Femur (tissue), 1 donor: Measurements from ENCODE around the gene ACTRT2.
A peak's percentile ranks its signal among the peaks of the same experiment; 100 is the strongest.

Experiments
- DNase-seq: peaks from one replicate; pipeline ENCODE4 v3.0.0-alpha.2; 2017

Gene ACTRT2

DNA sequence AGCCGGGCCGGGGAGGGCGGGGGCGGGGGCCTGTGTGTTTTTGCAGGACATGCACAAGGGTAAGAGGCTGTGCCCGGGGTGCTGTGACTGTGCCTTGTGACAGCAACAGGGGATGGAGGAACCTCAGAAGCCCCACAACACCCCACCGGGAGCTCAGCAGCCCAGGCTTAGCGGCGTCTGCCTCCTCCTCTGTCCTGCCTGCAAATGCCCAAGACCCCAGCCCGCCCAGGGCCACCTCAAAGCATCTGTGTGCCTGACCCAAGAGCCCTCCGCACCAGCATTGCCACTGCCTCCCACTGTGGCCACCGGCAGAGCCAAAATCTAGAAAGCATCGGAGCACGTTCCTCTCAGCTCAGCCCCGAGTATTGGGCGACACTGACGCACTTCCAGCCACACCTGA lies 2.7 kb upstream of the ACTRT2 start:
- no peak for DNase-seq

DNA sequence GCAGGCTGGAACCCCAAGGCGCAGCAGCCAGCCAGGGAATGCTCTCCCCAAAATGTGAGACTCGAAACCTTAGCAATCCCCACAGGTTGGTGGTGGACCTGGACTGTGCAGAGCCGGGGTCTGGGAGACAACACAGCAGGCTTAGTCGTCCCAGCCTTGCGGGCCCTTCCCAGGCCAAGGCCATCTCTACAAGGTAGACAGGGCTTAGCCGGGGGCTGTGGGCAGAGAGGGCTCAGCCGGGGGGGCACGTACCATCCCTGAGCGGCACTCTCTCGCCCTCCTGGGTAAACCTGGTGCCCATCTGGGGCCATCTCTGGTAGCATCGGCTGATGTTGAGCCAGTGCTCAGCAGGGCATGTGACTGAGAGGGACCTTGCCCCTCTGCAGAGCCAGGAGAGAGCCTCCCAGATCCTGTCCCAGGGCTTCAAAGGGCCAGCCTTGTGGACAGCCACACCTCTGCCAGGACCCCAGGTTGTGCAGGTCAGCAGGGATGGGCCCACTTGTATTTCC lies 2.2 kb upstream of the ACTRT2 start:
- DNase-seq: peak; percentile 11

DNA sequence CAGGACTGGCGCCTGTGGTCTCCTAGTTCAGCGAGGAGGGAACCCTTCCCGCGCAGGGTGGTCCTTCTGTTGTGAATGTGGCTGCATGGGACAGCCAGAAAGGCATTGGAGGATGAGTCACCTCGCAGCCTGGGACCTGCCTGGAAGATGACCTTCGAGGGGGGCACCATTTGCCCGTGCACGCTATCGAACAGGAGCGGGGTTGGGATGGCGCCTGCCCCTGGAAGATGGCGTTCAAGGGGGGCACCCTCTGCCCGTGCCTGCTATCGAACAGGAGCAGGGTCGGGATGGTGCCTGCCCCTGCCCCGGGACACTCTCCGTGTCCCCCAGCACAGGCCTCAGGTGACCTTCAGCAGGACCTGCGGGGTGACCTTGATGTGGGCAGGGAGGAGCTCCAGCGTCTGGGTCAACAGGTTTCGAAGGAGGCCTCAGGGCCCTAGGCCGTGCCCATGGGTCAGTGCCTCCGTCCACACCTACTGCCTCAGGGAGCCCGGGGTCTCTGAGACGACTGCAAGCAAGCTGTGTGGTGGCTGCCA lies 1.7 kb upstream of the ACTRT2 start:
- peak; percentile 11 for DNase-seq

DNA sequence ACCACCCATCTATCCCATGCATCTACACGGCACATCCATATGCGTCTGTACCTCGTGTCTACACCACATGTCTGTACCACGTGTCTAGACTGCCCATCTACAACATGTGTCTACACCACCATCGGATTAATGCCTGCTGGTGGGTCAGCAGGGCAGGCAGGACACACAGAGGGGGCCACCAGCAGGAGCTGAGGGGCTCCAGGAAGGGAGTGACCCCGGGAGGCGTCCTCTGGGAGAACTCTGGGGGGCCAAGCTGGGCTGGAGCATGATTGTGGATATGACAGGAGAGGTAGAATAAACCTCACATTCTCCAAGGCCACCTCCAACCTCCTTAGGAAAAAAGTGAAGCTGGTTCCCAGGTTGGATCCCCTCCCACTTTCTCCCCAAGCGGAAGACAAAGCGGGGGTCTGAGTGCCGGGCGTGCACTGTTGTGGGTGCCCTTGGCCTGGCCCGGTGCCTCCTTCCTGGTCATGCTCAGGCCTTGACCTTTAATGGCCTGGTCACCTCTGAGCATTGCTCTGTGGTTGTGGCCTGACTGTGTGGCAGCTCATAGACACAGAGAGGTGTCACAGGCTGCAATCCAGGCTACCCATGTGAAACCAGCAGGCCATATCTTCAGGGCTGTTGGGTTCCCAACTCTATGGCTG lies 881 bp upstream of the ACTRT2 start:
- peak; percentile 4 for DNase-seq

DNA sequence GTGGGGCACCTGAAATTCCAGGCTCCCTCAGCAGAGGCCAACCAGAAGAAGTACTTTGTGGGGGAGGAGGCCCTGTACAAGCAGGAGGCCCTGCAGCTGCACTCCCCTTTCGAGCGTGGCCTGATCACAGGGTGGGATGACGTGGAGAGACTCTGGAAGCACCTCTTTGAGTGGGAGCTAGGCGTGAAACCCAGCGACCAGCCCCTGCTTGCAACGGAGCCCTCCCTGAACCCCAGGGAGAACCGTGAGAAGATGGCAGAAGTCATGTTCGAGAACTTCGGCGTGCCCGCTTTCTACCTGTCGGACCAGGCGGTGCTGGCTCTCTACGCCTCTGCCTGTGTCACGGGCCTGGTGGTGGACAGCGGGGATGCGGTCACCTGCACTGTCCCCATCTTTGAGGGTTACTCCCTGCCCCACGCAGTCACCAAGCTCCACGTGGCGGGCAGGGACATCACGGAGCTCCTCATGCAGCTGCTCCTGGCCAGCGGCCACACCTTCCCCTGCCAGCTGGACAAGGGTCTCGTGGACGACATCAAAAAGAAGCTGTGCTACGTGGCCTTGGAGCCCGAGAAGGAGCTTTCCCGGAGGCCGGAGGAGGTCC lies 634 bp downstream of the ACTRT2 start:
- DNase-seq: peak; percentile 14

DNA sequence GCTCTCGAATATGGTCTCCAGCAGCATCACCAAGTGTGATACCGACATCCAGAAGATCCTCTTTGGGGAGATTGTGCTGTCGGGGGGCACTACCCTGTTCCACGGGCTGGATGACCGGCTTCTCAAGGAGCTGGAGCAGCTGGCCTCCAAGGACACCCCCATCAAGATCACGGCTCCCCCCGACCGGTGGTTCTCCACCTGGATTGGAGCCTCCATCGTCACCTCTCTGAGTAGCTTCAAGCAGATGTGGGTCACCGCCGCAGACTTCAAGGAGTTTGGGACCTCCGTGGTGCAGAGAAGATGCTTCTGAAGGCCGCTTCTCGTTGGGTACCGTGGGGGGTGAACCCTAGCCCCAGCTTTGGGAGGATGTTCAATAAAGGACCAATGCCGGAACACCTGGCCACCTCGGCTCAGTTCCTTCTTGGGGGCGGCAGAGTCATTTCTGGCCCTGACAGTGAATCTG lies 1.3 kb downstream of the ACTRT2 start:
- DNase-seq: peak; percentile 5

DNA sequence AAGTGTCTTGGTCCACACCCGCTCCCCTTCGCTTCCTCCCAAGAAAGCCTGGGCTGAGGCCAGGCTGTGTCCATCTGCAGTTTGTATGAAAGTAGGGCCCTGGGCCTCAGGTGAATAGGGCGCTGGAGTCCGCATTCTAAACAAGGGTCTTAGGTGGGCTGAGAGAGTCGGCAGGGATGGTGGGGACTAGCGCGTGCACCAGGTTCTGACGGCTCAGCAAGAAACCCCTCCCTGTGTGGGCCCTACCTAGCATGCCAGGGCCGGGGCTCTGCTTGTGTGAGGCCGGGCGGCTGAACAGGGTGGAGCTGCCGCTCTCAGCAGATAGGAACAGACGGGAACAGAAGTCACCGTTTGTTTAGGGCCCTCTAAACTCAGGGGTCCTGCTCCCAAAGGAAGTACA lies 1.7 kb downstream of the ACTRT2 start:
- DNase-seq: no peak

DNA sequence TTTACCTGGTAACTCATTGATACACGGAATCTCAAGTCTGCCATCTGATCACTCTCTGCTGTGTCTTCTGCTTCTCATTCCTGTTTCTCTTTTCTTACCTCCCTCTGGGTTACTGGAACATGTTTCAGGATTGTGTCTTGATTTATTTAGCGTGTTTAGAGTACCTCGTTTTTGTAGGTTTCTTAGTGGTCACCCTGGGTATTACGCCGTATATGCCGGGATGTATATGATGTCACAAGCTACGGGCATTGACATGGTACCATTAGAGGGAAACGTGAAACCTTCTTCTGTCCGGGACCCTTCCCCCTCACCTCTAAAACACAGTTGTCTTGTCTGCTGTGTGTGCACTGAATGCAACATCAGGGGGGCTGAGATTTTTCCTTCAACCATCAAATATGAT lies 2.8 kb downstream of the ACTRT2 start:
- DNase-seq: peak; percentile 1

DNA sequence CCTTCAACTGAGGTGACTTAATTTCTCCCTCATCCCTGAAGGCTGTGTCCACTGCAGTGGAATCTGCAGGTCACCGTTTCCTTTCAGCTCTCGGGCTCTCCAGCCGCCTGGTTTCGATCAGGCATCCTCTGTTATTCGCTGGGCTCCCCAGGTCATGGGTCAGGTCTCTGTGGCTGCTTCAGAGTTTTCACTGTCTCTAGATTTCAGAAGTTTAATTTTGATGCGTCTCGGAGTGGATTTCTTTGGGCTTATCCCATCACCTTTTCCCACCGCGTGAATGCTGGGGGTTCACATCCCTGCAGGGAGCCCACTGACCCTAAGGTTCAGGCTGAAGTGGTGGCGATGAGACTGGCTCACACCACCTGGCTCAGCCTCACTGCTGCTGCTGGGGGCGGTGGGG lies 3.3 kb downstream of the ACTRT2 start:
- DNase-seq: no peak

DNA sequence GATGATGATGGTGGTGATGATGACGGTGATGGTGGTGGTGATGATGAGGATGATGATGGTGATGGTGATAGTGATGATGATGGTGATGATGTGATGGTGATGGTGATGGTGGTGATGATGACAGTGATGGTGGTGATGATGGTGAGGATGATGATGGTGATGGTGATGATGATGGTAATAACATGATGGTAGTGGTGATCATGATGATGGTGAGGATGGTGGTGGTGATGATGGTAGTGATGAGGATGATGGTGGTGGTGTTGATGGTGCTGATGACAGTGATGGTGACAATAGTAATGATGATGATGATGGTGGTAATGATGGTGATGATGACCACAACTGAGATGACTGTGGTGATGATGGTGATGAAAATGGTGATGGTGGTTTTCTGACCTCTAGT lies 4.9 kb downstream of the ACTRT2 start:
- no peak for DNase-seq

DNA sequence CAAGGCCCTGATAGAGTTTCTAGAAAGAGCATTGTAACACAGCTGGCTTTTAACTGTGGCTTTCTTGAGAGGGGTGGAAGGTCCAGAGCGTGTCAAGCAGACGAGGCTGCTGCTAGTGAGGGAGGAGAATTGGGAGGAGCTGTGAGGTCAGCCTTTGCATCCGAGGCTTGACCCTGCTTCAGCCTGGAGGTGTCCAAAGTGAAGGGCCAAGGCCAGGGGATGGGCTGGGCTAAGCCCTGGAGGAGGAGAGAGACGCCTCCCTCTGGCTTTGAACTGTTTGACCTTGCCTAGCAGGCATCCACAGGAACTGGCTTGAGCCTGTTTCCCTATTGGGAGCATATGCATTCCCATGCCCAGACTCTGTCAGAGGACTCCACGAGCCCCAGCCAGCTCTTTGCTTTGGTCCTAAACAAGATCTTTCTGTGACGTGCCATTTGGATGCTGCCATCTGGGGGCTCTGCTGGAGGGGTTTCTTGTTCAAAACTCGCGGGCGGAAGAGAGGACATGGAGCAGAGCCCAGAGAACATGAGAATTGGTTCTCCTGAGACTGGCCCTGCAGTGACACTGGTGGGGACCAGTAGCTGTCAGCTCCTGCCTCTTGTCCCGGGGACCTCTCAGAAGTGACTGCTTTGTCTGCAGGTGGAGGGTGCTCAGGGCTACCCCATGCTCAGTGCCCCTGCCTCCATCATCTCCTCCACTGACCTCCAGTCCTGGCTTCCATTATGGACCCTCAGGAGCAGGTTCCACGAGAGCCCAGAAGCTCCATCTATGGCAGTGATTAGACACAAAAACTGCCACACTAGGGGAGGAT lies 5.5 kb downstream of the ACTRT2 start:
- no peak for DNase-seq

DNA sequence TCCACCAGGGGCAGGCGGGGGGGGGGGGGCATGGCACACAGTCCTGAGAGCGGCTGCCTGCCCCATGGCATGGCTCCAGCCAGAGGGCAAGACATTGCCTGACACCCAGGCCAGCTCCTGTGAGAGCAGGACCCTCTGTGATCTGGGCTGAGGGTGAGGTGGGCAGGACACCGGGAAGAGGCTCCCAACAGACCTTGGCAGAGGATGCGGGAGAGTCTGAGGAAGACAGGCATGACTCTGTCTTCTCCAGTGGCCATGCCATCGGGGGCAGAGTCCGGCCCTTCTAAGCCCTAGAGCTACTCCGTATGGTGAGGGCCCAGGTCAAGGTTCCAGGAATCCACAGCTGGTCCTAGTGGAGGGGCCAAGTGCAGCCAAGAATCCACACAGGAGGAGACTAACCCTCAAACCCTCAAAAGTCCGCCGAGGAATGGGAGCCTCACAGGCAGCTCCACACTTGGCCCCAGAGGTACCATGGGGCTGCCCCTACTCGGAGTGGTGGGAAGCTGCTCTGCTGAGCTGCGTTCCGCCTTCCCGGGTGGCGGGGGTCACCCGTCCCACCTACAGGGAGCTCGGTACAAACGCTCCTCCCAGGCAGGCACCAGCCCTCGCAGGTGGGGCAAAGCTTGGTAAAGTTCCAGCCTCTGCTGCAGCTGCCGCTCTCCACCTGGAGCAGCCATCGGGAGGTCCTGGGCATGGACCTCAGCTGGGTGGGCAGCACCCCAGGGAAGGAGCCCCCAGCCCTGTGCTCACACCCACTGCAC lies 6.5 kb downstream of the ACTRT2 start:
- DNase-seq: peak; percentile 10

DNA sequence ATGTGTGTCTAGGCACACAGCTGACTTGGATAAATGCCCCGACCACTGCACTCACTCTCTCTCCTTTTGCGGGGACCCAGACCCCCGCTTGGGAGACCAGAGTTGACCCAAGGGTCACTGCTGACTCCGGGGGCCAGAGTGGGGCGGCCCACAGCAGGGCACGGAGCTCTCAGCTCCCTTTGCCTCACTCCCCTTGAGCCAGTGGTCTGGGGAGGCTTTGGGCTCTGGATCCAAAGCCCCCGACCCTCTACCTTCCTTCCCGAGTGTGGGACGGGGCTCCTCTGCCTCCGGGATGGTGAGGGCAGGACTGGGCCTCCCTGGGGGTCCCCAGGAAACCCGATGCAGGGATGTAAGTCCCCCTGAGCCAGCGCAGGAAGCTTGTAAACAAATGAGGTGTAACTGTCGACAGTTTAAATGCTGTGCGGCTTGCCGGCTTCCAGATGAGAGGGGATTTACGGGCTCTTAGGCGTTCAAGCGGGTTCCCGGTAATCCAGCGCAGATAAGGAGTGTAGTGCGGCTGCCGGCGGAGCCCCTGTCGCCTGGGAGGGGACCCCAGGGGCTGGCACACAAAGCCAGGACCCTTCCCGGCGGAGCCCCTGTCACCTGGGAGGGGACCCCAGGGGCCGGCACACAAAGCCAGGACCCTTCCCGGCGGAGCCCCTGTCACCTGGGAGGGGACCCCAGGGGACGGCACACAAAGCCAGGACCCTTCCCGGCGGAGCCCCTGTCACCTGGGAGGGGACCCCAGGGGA lies 7.4 kb downstream of the ACTRT2 start:
- DNase-seq: peak; percentile 18

DNA sequence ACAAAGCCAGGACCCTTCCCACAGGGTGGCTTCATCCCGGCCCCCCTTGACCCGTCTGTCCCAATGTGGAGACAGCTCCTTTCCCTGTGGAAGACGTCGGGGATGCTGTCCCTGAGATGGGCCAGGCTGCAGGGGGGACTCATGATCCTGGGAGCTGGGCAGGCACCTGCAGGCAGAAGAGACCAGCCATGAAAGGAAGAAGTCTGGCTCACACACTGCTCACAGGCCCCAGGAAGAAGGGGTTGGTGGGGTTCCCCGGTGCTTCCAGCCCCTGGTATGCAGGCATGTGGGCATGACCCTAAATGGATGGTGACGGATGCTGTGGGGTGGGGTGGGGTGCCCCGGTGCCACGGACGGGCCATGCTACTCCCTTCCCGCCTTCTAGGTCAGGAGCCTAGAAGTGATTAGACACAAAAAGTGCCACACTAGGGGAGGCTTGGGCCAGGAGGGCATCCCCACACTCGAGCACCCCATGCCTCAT lies 8.3 kb downstream of the ACTRT2 start:
- peak; percentile 12 for DNase-seq

DNA sequence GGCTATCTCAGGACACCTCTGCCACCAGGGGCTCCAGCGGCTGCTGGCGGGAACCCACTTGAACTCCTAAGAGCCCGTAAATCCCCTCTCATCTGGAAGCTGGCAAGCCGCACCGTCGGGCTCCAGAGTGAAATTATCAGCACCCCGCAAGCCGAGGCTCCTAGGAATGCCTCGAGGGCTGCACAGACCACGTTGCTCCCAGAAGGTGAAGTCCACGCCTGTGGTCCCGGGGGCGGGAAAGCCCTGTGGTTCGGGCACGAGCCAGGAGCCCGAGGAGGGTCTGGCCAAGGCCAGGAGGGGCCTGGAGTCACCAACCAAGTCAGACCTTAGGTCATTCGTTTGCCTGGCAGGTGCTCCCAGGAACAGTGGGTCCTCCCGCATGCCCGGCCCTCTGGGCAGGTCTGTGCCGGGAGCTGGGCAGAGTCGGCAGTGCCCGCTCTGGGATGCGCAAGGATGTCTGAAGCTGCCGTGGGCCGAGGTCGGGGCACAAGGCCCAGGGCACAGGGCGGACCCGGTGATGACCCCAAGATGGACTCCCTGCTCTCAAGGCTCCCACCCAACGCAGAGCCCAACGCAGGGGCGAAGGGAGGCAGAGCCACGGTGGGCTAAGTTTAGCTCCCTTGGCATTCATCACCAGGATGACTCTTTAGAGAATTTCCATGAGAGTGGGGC lies 8.9 kb downstream of the ACTRT2 start:
- peak; percentile 9 for DNase-seq

DNA sequence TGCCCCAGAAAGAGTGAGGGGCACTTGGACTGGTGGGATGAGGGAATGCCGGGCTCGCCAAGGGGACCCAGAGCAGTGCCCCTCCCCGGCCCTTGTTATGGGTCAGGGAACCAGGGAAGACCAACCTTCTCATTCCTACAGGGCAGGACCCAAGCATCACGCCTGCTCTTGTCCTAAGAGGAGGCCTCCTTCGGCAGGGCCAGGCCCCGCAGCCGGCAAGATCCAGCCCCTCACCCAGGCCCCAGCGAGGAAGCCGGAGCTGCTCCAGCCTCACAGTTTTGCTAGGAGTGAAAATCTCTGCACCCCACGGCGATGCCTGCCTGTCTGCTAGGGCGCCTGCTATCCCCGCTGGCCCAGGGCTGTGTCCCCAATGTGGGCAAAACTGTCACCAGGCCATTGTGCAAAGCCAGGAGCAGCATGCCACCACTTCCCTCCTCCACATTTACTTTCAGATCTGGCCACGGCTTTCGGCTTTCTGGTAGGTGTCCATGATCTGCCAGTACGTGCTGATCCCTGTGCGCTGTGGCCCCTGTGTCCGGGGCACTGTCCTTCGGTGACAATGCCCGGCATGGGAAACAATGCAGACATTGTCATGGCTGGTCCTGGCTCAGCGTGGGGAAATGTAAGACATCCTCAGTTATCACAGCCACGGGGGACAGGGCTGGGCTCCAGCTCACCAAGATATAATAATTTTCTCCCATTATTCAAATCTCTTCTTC lies 9.6 kb downstream of the ACTRT2 start:
- DNase-seq: peak; percentile 18

DNA sequence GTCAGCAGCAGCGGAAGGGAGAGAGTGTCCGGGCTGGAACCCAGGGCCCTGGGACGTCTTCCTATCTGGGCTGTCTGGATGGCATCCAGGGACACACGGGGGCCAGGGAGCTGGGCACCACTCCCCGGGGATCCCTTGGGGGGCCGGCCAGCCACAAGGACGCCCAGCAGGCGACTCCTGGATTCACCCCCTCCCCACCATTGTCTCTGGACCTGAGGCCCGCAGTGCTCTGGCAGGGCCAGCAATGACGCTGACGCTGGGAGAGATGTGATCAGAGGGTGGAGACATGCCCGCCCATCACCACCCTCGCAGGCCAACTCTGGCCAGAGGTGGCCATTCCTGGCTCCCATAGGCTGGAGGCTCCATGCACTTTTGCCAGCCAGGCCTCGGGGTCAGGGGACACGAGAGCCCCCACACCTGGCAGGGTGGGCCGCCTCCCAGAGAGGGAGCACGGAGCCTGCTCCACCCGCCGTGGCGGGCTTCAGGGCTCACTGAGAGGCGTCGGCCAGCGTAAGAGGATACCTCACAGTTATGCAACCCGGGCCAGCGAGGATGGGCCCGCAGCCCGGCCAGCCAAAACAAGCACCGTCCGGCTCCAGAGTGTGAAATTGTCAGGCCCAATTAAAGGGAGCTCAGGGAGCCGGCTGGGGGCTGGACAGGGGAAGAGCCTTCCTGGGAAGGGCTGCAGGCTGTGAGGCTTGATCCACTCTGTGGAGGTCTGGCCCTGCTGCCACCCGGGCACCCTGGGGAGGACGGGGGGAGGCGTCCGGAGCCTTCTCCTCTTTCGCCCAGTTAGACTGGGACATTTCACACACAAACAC lies 10.3 kb downstream of the ACTRT2 start:
- peak; percentile 55 for DNase-seq

DNA sequence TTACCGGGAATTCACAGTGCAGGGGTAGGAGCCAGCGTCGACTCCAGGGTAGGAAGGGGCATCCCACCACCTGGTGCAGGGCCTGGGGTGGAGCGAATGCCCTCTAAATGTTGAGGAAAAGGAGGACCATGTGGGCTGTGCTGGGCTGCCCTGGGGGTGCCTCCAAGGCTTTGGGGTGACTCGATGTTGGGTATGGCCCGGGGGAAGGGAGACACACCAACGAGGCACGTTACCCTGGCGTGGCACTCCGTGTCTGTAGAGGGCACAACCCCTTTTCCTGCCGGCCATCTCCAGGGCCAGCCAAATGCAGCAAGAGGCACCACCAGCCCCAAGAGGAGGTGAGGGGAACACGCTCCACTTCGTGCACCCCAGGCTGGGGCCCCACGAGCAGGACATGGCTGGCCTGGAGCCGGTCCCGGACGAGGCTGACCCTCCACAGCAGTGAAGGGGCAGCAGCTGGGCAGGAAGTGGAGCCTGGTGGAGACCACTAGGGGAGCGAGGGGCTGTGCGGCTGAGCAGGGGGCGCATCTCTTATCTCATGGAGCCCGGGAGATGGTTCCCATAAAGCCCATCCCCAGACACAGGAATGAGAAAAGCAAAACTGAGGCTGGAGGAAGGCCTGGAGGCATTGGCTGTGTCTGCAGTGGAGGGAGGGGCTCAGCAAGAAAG lies 11.2 kb downstream of the ACTRT2 start:
- DNase-seq: peak; percentile 14
